Measurements from ENCODE around the gene ELOB.
"Not testable (repeated sequence)": the region's sequence is repeated elsewhere in the genome, so short reads cannot be mapped to it uniquely, and the experiment has no call there.

The ELOB gene

GRCh38 chr16:2744711-2745110 is 32.4 kb downstream of the ELOB start:
- no peak for DNase-seq

GRCh38 chr16:2743007-2743810 is 33.9 kb downstream of the ELOB start:
- no peak for DNase-seq

DNA sequence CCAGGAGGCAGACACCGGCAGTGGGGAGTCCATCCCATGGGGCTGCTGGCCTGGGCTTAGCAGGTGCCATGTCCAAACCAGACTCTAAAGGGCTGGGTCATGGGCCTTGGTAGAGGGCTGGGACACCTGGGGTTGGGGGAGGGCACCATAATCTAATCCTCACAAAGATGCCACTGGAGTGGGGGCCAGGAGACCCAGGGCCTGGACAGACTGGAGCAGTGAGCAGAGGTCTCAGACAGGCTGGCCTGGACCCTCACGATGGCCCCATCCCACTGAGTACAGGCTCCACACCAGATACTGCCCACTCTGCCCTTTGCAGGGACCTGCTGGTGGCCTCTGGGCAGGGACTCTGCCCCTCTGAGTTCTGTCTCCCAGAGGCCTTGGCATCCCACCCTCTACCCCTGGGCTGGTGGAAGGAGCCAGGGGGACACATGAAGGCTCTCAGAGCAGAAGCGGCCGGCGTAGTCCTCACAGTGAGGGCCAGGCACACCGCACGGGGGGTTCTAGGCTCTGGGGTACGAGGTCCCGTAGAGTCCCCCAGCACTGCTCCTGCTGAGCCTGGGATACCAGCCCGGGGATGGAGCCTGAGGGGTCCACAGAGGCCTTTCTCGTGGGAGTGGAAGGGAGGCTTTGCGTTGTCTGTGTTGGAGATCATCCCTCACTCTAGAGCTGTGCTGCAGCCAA is 34.6 kb downstream of the ELOB start:
- DNase-seq = no peak

DNA sequence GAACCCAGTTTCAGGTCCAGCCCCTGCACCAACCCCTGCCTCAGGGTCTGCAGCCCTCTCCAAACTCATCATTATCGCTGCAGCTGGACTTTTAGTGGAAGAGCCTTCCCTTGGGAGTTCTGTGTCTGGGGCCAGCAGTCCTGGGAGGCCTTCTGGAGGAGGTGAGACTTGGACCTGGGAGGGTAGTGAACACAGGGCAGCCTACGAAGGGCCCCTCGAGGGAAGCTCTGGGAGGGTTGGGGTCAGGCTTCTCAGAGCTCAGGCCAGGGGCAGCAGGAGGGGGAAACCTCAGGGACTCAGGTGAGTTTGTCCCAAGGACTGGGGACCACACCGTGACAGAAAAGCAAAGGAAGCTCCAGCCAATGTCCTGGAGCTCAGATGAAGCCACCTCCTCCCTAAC is 35.9 kb downstream of the ELOB start:
- DNase-seq = no peak

DNA sequence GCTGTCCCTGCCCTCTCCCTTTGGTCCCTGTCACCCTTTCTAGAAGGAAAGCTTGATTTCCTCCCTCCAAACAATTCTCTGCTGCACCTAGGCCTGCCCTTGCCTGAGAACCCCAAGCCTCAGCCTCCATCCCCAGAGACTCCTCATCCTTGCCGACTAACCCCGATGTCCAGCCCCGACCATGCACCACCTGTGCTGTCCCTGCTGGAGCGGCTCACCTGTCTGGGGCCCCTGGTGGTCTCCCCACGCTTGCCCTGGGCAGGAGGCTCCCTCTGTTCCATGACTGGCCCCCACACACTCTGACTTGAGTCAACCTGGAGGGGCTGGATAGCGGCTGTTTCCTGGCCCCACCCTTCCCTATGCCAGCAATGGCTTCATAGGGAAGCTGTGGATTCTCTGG is 36.6 kb downstream of the ELOB start:
- no peak for DNase-seq

- DNase-seq = no peak
These were observed 37.3 kb downstream of the ELOB start for GRCh38 chr16:2739625-2740430.

- no peak for DNase-seq
These were observed 38.5 kb downstream of the ELOB start for GRCh38 chr16:2738615-2739014.

DNA sequence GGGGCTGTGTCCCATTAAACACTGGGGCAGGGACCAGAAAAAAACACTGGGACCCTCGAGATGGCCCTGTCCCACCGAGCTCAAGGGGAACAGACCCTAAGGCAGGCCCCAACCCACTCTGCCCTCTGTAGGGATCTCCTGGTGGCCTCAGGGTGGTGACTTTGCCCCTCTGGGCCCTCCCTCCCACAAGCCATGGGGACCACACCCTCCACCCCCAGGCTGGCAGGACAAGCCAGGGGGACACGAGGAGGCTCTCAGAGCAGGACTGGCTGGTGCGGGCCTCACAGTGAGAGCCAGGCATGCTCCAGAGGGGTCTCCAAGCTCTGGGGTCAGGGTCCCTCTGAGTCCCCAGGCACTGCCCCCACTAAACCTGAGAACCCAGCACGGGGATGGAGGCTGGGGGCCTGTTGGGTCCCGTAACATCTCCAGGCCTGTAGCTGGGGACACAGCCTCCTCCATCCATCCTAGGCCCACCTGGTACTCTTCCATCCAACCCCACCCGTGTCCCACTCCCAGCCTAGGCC is 39.1 kb downstream of the ELOB start:
- no peak for DNase-seq

- no peak for DNase-seq
These were observed 39.9 kb downstream of the ELOB start for GRCh38 chr16:2737238-2737605.

GRCh38 chr16:2736476-2737237 is 40.4 kb downstream of the ELOB start:
- no peak for DNase-seq

DNA sequence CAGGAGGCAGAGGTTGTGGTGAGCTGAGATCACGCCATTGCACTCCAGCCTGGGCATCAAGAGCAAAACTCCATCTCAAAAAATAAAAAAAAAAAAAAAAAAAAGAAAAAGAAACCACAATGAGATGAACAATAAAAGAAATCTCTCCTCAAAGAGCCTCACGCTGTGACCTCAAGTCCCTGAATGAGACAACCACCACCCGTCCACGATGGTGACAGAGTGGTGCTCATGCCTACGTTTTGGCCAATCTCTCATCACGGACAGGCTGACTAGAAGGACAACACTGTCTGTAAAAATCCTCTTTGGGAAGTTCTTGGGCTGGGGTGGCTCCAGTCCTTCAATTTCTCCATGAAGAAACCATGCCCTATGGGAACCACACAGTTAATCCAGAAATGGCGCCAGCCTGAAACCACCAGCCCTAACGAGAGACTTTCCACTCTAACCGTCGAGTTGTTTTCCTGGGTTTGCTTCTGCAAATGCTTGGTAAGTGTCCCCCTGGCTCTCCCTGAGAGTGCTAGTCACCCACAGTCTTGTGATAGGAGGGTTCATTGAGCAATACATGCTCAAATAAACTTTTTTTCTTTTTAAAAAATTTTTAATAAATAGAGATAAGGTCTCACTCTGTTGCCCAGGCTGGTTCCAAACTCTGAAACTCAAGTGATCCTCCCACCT is 42.1 kb downstream of the ELOB start:
- DNase-seq = no peak

DNA sequence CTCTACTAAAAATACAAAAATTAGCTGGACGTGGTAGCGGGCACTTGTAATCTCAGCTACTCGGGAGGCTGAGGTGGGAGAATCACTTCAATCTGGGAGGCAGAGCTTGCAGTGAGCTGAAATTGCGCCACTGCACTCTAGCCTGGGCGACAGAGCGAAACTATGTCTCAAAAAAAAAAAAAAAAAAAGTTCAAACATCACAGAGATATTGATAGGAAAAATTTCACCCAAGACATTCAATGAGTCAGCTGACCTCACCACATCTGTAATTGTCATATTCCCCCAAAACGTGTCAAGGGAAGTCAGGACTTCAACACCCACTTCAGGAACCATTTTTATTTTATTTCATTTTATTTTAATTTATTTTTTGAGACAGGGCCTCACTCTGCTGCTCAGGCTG is 49.0 kb downstream of the ELOB start:
- DNase-seq = no peak

- no peak for DNase-seq
These were observed 50.2 kb downstream of the ELOB start for GRCh38 chr16:2726923-2727322.

- no peak for DNase-seq
These were observed 52.2 kb downstream of the ELOB start for GRCh38 chr16:2724816-2725348.

DNA sequence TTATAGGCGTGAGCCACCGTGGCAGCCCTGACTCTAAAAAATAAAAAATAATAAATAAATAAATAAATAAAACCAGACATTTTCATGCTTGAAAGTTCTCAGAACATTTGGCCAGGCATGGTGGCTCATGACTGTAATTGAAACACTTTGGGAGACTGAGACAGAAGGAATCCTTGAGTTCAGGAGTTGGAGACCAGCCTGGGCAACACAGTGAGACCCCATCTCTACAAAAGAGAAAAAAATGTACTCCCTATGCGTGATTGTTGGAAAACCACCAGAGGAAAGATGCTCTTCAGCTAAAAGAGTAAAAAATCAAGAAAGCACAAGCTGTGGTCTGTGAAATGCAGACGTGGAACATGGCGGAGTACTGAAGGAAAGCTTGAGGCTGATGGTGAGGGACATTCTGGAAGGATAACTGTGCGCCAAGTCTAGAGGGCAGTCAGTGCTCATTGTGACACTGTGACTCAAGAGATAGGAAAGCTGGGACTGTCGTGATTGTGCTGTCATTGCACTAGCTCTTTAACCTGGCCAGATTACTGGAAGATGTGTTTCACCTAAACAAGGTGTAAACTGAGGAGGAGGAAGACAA is 52.9 kb downstream of the ELOB start:
- DNase-seq = no peak

DNA sequence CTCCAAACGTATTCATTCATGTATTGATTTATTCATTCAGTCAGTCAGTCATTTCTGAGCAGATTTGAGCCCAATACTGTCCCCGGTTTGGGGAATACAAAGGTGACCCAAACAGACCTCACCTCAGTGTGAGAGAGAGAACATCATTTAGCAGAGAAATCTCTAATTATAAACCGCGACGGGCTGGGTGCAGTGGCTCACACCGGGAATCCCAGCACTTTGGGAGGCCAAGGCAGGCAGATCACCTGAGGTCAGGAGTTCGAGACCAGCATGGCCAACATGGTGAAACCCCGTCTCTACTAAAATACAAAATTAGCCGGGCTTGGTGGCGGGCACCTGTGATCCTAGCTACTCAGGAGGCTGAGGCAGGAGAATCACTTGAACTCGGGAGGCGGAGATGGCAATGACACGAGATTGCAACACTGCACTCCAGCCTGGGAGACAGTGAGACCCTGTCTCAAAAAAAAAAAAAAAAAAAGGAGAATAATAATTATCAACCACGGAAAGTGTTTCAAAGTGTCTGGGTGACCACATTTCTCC is 55.4 kb downstream of the ELOB start:
- not testable (repeated sequence) for DNase-seq

Data from activated naive CD4-positive, alpha-beta T cell treated with anti-CD3 and anti-CD28 coated beads, Interleukin-2, amount 50 U/mL, for 16 hours (primary cell).